Esophagus squamous epithelium (tissue), 5 donors: Measurements from ENCODE around the gene CA11. TPM values are rescaled to one million over a fixed set of nuclear protein-coding genes. Genes with fewer than 3 reads are reported as not detected.

Source experiments
- DNase-seq: peaks from one replicate; lab custom pipeline; 2025; lab: John Stamatoyannopoulos, UW
- H3K27ac ChIP-seq, 4 donors: fragments of 200-600 bp; sonication (generic); one replicate each; pipeline ENCODE4 v1.5.1; 2016 to 2019; ENCODE audit warnings: mild to moderate bottlenecking in 1 of 4
- H3K27me3 ChIP-seq, 4 donors: fragments of 200-600 bp; sonication (generic); 1 replicate in 3 of 4; 2 replicates in 1 of 4; pipeline versions ENCODE4 v1.5.1 to v1.6.0; 2017 to 2021; ENCODE audit warnings: antibody characterized with exemption in 1 of 4
- H3K36me3 ChIP-seq, 3 donors: fragments of 200-600 bp; sonication (generic); one replicate each; pipeline ENCODE4 v1.5.1; 2016 to 2019
- H3K4me1 ChIP-seq, 3 donors: fragments of 200-600 bp; sonication (generic); one replicate each; pipeline ENCODE4 v1.5.1; 2017 to 2019
- H3K4me3 ChIP-seq, 4 donors: fragments of 200-600 bp; sonication (generic); 1 replicate in 3 of 4; 2 replicates in 1 of 4; pipeline ENCODE4 v1.5.1; 2016 to 2019; ENCODE audit warnings: mild to moderate bottlenecking in 2 of 4, moderate library complexity in 1 of 4
- H3K9me3 ChIP-seq, 3 donors: fragments of 200-600 bp; sonication (generic); one replicate each; pipeline ENCODE4 v1.5.1; 2016 to 2019
- POLR2A ChIP-seq, 4 donors: fragments of 450-650 bp; IDR thresholded peaks; one replicate each; pipeline ENCODE4 v1.6.1; 2017; ENCODE audit warnings: antibody characterized with exemption in 4 of 4, mild to moderate bottlenecking in 4 of 4, moderate library complexity in 3 of 4
- WGBS, 2 donors: methylation state at CpG; one replicate each; pipeline ENCODE4 v1.1.5; 2018; 5-methylcytosine and 5-hydroxymethylcytosine counted together
- intact Hi-C: fragments of 100-400 bp; cut with DNase I; formaldehyde crosslinking; loops from one replicate; pipeline ENCODE4 v1.15.0; 2022
- total RNA-seq, 4 donors: library from RNA; depleted of rRNA; stranded (reverse); fragments of >200 nt; gene quantifications; one replicate each; pipeline ENCODE4 v1.1.0, GENCODE V29; 2016
- TF ChIP-seq, protein P1 (sequence below), 6 experiments: fragments of 450-650 bp in 4 of 6; fragments of 200-600 bp in 2 of 6; sonication (generic) in 2 of 6; IDR thresholded peaks; one replicate each; pipeline ENCODE4 v1.5.1; 2016 to 2019; ENCODE audit warnings: antibody characterized with exemption in 6 of 6, mild to moderate bottlenecking in 4 of 6, moderate library complexity in 4 of 6
- donor health status: DM: yes; HTN: yes; CAD: no.

The CA11 gene
- total RNA-seq, 4 donors from 2014 or later, result 1.4 to 6.9 (median 5.2) TPM

DNA sequence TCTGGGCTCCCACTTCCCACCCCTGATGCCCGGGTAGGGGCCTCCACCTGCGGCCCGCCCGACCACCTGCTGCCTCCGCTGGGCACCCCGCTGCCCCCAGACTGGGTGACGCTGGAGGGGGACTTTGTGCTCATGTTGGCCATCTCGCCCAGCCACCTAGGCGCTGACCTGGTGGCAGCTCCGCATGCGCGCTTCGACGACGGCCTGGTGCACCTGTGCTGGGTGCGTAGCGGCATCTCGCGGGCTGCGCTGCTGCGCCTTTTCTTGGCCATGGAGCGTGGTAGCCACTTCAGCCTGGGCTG, 16.7 kb downstream of the CA11 start:
- Histone ChIP-seq H3K27ac (peak overlapping the region; percentile 52 to 98 (median 84)), H3K9me3 (no peaks in the 10 kb centered on the region), H3K4me3 (no peak overlapping the region), H3K36me3 (peaks cover 0 to 57% (median 0%) of the 10 kb centered on the region in 3 donors), H3K4me1 (peaks cover 42 to 91% (median 50%) of the 10 kb centered on the region in 3 donors), H3K27me3 (no peaks in the 10 kb centered on the region)
- TF ChIP-seq, protein P1, sequence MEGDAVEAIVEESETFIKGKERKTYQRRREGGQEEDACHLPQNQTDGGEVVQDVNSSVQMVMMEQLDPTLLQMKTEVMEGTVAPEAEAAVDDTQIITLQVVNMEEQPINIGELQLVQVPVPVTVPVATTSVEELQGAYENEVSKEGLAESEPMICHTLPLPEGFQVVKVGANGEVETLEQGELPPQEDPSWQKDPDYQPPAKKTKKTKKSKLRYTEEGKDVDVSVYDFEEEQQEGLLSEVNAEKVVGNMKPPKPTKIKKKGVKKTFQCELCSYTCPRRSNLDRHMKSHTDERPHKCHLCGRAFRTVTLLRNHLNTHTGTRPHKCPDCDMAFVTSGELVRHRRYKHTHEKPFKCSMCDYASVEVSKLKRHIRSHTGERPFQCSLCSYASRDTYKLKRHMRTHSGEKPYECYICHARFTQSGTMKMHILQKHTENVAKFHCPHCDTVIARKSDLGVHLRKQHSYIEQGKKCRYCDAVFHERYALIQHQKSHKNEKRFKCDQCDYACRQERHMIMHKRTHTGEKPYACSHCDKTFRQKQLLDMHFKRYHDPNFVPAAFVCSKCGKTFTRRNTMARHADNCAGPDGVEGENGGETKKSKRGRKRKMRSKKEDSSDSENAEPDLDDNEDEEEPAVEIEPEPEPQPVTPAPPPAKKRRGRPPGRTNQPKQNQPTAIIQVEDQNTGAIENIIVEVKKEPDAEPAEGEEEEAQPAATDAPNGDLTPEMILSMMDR (IDR thresholded peaks at IDR 0.05), result no peak
- no peak for TF ChIP-seq POLR2A (IDR thresholded peaks at IDR 0.05)
- no peak for DNase-seq
- intact Hi-C loops, result no loop called here
- WGBS, 2 donors, result 87 to 100% methylated on average over 1 to 14 of the region's 22 CpGs

DNA sequence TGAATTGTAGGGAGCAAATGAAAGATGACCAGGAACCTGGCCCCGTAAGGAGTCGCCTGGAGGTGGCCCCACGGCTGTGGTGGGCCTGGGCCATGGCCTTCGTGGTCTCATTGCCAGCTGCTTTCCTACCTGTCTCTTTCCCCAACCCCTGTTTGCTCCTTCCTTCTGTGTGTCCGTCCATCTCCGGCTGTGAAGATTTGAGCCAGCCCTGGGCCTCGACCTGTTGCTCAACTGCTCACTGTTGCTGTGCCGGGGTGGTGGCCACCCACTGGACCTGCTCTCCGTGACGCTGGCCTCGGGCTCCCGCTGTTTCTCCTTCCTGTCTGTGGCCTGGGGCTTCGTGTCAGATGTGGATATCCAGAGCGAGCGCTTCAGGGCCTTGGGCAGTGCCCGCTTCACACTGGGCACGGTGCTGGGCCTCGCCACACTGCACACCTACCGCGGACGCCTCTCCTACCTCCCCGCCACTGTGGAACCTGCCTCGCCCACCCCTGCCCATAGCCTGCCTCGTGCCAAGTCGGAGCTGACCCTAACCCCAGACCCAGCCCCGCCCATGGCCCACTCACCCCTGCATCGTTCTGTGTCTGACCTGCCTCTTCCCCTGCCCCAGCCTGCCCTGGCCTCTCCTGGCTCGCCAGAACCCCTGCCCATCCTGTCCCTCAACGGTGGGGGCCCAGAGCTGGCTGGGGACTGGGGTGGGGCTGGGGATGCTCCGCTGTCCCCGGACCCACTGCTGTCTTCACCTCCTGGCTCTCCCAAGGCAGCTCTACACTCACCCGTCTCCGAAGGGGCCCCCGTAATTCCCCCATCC, 17.3 kb downstream of the CA11 start:
- 77 to 79% methylated on average over 10 to 30 of the region's 34 CpGs for WGBS, 2 donors
- Histone ChIP-seq H3K4me3 (no peak overlapping the region), H3K27ac (peak overlapping the region in 3 of 4 donors; percentile 83 to 98 (median 84)), H3K4me1 (peaks cover 36 to 90% (median 48%) of the 10 kb centered on the region in 3 donors), H3K27me3 (no peaks in the 10 kb centered on the region), H3K9me3 (no peaks in the 10 kb centered on the region), H3K36me3 (peaks cover 0 to 57% (median 0%) of the 10 kb centered on the region in 3 donors)
- DNase-seq, result no peak
- TF ChIP-seq POLR2A (IDR thresholded peaks at IDR 0.05), result no peak
- TF ChIP-seq, protein P1 (IDR thresholded peaks at IDR 0.05), result no peak
- intact Hi-C loops, result no loop called here

DNA sequence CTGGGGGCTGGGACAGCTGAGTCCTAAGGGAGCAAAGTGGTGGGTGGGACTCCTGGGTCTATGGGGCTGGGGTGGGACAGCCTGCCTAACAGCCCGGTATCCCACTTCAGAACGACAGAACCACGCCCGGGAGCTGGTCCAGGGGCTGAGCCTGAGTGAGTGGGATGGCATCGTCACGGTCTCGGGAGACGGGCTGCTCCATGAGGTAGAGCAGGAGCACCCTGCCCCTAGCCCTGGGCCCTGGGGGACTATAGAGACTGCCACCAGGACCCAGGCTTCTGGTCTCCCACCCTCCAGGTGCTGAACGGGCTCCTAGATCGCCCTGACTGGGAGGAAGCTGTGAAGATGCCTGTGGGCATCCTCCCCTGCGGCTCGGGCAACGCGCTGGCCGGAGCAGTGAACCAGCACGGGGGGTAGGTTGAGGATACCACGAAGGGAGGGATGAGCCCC, 18.1 kb downstream of the CA11 start:
- peaks cover 0 to 54% (median 0%) of the 10 kb centered on the region in 3 donors for H3K36me3 ChIP-seq

DNA sequence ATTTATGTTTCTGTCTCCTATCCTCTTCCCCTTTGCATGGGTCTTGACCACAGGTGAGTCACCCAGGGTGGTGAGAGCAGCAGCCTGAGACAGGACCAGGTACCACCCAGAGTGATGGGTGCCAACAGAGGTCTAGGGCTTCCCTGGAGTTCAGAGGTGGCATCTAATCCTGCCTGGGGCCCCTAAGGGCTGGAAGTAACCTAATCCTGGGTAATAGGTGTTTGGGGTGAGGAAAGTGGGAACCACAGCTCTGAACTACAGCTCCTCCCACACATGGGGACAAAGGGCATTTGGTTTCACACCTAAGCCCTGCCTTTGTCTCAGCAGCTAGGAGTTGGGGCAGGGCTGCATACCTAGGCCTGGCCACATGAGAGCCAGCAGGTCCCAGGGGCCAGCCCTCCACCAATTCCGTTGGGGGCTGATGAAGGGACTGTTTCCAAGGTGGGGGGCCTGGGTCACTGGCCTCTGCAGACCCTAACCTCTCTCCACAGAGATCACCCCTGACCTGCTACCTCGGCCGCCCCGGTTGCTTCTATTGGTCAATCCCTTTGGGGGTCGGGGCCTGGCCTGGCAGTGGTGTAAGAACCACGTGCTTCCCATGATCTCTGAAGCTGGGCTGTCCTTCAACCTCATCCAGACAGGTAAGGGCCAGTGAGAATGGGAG, 18.7 kb downstream of the CA11 start:
- 60 to 96% methylated on average over 2 to 4 of the region's 6 CpGs for WGBS, 2 donors

More for the DNA sequence above, 18.1 kb downstream of the CA11 start:
- H3K4me1 ChIP-seq, result peaks cover 36 to 90% (median 47%) of the 10 kb centered on the region in 3 donors
- 80 to 91% methylated on average over 1 to 7 of the region's 17 CpGs for WGBS, 2 donors
- H3K27me3 ChIP-seq, result no peaks in the 10 kb centered on the region
- no peak overlapping the region for H3K4me3 ChIP-seq
- H3K9me3 ChIP-seq, result no peaks in the 10 kb centered on the region
- H3K27ac ChIP-seq, result peak overlapping the region; percentile 4 to 84 (median 52)
- intact Hi-C loops, result no loop called here
- TF ChIP-seq, protein P1 (IDR thresholded peaks at IDR 0.05), result no peak
- no peak for TF ChIP-seq POLR2A (IDR thresholded peaks at IDR 0.05)
- DNase-seq, result no peak

More for the DNA sequence above, 18.7 kb downstream of the CA11 start:
- Histone ChIP-seq H3K9me3 (no peaks in the 10 kb centered on the region), H3K4me1 (peaks cover 33 to 90% (median 42%) of the 10 kb centered on the region in 3 donors), H3K36me3 (peaks cover 0 to 48% (median 0%) of the 10 kb centered on the region in 3 donors), H3K27ac (peak overlapping the region; percentile 4 to 84 (median 52)), H3K27me3 (no peaks in the 10 kb centered on the region), H3K4me3 (no peak overlapping the region)
- no peak for DNase-seq
- TF ChIP-seq, protein P1 (IDR thresholded peaks at IDR 0.05), result no peak
- TF ChIP-seq POLR2A (IDR thresholded peaks at IDR 0.05), result no peak
- intact Hi-C loops, result no loop called here
